Effector memory CD4-positive, alpha-beta T cell (primary cell): ENCODE measurements around the gene TP53TG5.

Experiments
- DNase-seq, 3 donors: peaks; one replicate each; pipeline ENCODE4 v3.0.0-alpha.2; 2020
- H3K27ac ChIP-seq: 2 replicates; pipeline ENCODE4 v1.7.0; 2013; ENCODE audit warnings: mild to moderate bottlenecking, low read length, moderate library complexity; ENCODE audit not compliant: insufficient read depth, poor library complexity, severe bottlenecking
- H3K27me3 ChIP-seq: replicated peaks from 2 replicates; pipeline ENCODE4 v1.7.0; 2013; ENCODE audit warnings: mild to moderate bottlenecking, low read length; ENCODE audit not compliant: insufficient read depth, control insufficient read depth, poor library complexity, severe bottlenecking
- H3K36me3 ChIP-seq: 2 replicates; pipeline ENCODE4 v1.7.0; 2013; ENCODE audit warnings: mild to moderate bottlenecking, low read length, moderate library complexity; ENCODE audit not compliant: control insufficient read depth, insufficient read depth
- H3K4me1 ChIP-seq: 2 replicates; pipeline ENCODE4 v1.7.0; 2013; ENCODE audit warnings: low read length, mild to moderate bottlenecking; ENCODE audit not compliant: control insufficient read depth, insufficient read depth, poor library complexity, severe bottlenecking
- H3K4me3 ChIP-seq: 2 replicates; pipeline ENCODE4 v1.7.0; 2013; ENCODE audit warnings: low read length, low read depth, mild to moderate bottlenecking; ENCODE audit not compliant: insufficient read depth, poor library complexity, severe bottlenecking
- H3K9me3 ChIP-seq: 2 replicates; pipeline ENCODE4 v1.7.0; 2013; ENCODE audit warnings: mild to moderate bottlenecking, low read length, moderate library complexity; ENCODE audit not compliant: control insufficient read depth

Gene TP53TG5

GRCh38 chr20:45340236-45340847 lies 37.8 kb downstream of the TP53TG5 start:
- Histone ChIP-seq H3K4me3 (no peak overlapping the region), H3K27ac (no peak overlapping the region), H3K4me1 (peaks cover 3% of the 10 kb centered on the region), H3K27me3 (no peaks in the 10 kb centered on the region), H3K9me3 (no peaks in the 10 kb centered on the region), H3K36me3 (no peaks in the 10 kb centered on the region)
- DNase-seq = no peak

- H3K27ac ChIP-seq = no peak overlapping the region
- no peaks in the 10 kb centered on the region for H3K36me3 ChIP-seq
- H3K4me3 ChIP-seq = no peak overlapping the region
- no peak for DNase-seq
- H3K27me3 ChIP-seq = no peaks in the 10 kb centered on the region
- H3K9me3 ChIP-seq = no peaks in the 10 kb centered on the region
- peaks cover 3% of the 10 kb centered on the region for H3K4me1 ChIP-seq
Measured at GRCh38 chr20:45339799-45340198, 38.3 kb downstream of the TP53TG5 start.

- Histone ChIP-seq H3K4me3 (no peak overlapping the region), H3K27me3 (no peaks in the 10 kb centered on the region), H3K4me1 (no peaks in the 10 kb centered on the region), H3K36me3 (no peaks in the 10 kb centered on the region), H3K27ac (no peak overlapping the region), H3K9me3 (no peaks in the 10 kb centered on the region)
- no peak for DNase-seq
Measured at GRCh38 chr20:45339084-45339483, 39.0 kb downstream of the TP53TG5 start.

GRCh38 chr20:45338121-45339030 lies 39.7 kb downstream of the TP53TG5 start:
- Histone ChIP-seq H3K4me1 (no peaks in the 10 kb centered on the region), H3K36me3 (no peaks in the 10 kb centered on the region)

GRCh38 chr20:45337367-45338120 lies 40.6 kb downstream of the TP53TG5 start:
- Histone ChIP-seq H3K27ac (no peak overlapping the region), H3K4me3 (no peak overlapping the region)

More at GRCh38 chr20:45338121-45339030, 39.7 kb downstream of the TP53TG5 start:
- no peaks in the 10 kb centered on the region for H3K27me3 ChIP-seq
- no peak for DNase-seq
- no peak overlapping the region for H3K4me3 ChIP-seq
- H3K27ac ChIP-seq = no peak overlapping the region
- no peaks in the 10 kb centered on the region for H3K9me3 ChIP-seq

GRCh38 chr20:45336530-45337366 lies 41.4 kb downstream of the TP53TG5 start:
- H3K9me3 ChIP-seq = no peaks in the 10 kb centered on the region
- DNase-seq = no peak
- H3K4me1 ChIP-seq = no peaks in the 10 kb centered on the region
- no peaks in the 10 kb centered on the region for H3K27me3 ChIP-seq
- no peak overlapping the region for H3K27ac ChIP-seq
- no peaks in the 10 kb centered on the region for H3K36me3 ChIP-seq
- no peak overlapping the region for H3K4me3 ChIP-seq

More at GRCh38 chr20:45337367-45338120, 40.6 kb downstream of the TP53TG5 start:
- Histone ChIP-seq H3K4me1 (no peaks in the 10 kb centered on the region), H3K36me3 (no peaks in the 10 kb centered on the region), H3K27me3 (no peaks in the 10 kb centered on the region), H3K9me3 (no peaks in the 10 kb centered on the region)
- DNase-seq = no peak

- DNase-seq = no peak
- Histone ChIP-seq H3K4me3 (no peak overlapping the region), H3K4me1 (no peaks in the 10 kb centered on the region), H3K36me3 (no peaks in the 10 kb centered on the region), H3K27me3 (no peaks in the 10 kb centered on the region), H3K9me3 (no peaks in the 10 kb centered on the region), H3K27ac (no peak overlapping the region)
Measured at GRCh38 chr20:45330476-45330875, 47.6 kb downstream of the TP53TG5 start.

- DNase-seq = no peak
- Histone ChIP-seq H3K36me3 (no peaks in the 10 kb centered on the region), H3K9me3 (no peaks in the 10 kb centered on the region), H3K4me1 (no peaks in the 10 kb centered on the region), H3K4me3 (no peak overlapping the region), H3K27me3 (no peaks in the 10 kb centered on the region), H3K27ac (no peak overlapping the region)
Measured at GRCh38 chr20:45329497-45330319, 48.4 kb downstream of the TP53TG5 start.

GRCh38 chr20:45328451-45328850 lies 49.7 kb downstream of the TP53TG5 start:
- Histone ChIP-seq H3K4me1 (no peaks in the 10 kb centered on the region), H3K36me3 (no peaks in the 10 kb centered on the region), H3K4me3 (no peak overlapping the region), H3K9me3 (no peaks in the 10 kb centered on the region), H3K27ac (no peak overlapping the region), H3K27me3 (no peaks in the 10 kb centered on the region)
- no peak for DNase-seq
